ENCODE results near the gene HOXD3.

- TF ChIP-seq CTCF (IDR thresholded peaks at IDR 0.05; ENCODE audit: low read depth, low read length), result no peak
- no peak for TF ChIP-seq POLR2A (IDR thresholded peaks at IDR 0.05; ENCODE audit: extremely low read depth, insufficient read length)
- TF ChIP-seq MYC (IDR thresholded peaks at IDR 0.05; ENCODE audit: low read depth, low read length), result no peak
Observed at GRCh38 chr2:176150584-176151441, 6.3 kb upstream of the HOXD3 start.
